ENCODE measurements around the gene BEST1. TPM values are rescaled to one million over a fixed set of nuclear protein-coding genes. Genes with fewer than 3 reads are reported as not detected.
A peak's percentile ranks its signal among the peaks of the same experiment; 100 is the strongest.

Gene BEST1
- total RNA-seq, 1 donor from 2014 or later, result 0.58 TPM

DNA sequence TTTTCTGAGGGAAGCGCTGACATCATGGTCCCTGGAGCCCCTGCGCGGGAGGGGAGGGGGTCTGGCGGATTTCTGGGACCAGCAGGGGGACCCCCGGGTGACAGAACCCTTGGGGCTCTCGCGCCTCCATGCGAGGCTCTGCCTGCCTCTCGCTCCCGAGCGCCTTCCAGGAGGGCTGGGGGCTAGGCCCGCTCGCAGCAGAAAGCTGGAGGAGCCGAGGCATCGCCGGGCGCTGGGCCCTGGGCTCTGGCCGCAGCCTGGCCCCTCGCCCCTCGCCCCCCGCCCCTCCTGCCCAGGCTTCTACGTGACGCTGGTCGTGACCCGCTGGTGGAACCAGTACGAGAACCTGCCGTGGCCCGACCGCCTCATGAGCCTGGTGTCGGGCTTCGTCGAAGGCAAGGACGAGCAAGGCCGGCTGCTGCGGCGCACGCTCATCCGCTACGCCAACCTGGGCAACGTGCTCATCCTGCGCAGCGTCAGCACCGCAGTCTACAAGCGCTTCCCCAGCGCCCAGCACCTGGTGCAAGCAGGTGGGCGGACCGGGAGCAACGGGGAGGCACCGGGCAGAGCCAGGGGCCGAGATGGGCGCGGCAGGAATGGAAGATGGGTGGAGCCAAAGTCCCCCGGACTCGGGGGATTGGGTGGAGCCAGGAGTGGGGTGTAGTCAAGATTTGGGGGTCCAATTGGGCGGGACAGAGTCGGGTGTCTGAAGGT is 5.4 kb downstream of the BEST1 start:
- Histone ChIP-seq H3K9me3 (replicated peaks) (no peaks in the 10 kb centered on the region), H3K4me3 (peak overlapping the region; percentile 63), H3K27me3 (ENCODE audit: low read depth) (peaks cover 6% of the 10 kb centered on the region), H3K36me3 (no peaks in the 10 kb centered on the region), H3K4me1 (peaks cover 19% of the 10 kb centered on the region), H3K27ac (replicated peaks) (peak overlapping the region; percentile 84)
- intact Hi-C loops (cut with micrococcal nuclease), result no loop called here
- TF ChIP-seq, protein P1, sequence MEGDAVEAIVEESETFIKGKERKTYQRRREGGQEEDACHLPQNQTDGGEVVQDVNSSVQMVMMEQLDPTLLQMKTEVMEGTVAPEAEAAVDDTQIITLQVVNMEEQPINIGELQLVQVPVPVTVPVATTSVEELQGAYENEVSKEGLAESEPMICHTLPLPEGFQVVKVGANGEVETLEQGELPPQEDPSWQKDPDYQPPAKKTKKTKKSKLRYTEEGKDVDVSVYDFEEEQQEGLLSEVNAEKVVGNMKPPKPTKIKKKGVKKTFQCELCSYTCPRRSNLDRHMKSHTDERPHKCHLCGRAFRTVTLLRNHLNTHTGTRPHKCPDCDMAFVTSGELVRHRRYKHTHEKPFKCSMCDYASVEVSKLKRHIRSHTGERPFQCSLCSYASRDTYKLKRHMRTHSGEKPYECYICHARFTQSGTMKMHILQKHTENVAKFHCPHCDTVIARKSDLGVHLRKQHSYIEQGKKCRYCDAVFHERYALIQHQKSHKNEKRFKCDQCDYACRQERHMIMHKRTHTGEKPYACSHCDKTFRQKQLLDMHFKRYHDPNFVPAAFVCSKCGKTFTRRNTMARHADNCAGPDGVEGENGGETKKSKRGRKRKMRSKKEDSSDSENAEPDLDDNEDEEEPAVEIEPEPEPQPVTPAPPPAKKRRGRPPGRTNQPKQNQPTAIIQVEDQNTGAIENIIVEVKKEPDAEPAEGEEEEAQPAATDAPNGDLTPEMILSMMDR (IDR thresholded peaks at IDR 0.05; ENCODE audit: borderline replicate concordance), result no peak
- DNase-seq, result no peak

DNA sequence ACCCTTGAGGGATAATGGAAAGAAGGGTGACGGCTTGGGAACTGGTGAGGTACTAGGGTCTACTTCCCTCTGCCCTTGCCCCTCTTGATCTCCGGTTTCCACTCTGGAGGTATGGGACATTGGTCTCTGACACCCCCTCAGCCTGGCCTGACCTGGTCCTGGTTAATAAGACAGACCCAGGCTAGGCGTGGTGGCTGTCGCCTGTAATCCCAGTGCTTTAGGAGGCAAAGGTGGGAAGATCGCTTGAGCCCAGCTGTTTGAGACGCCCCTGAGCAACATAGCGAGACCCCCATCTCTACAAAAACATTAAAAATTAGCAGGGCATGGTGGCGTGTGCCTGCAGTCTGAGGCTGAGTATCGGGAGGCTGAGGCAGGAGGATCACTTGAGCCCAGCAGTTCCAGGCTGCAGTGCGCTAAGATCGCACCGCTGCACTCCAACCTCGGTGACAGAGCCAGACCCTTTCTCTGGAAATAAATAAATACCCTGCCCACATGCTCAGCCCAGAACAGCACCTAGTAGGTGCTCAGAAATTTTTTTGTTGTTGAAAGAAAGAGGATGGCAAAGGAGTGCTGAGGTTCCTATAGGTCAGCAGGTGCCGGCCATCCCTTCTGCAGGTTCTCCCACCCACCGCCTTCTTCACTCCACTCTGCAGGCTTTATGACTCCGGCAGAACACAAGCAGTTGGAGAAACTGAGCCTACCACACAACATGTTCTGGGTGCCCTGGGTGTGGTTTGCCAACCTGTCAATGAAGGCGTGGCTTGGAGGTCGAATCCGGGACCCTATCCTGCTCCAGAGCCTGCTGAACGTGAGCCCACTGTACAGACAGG is 6.3 kb downstream of the BEST1 start:
- no peak for DNase-seq
- Histone ChIP-seq H3K4me3 (peak overlapping the region; percentile 63), H3K4me1 (peaks cover 27% of the 10 kb centered on the region), H3K9me3 (replicated peaks) (no peaks in the 10 kb centered on the region), H3K27me3 (ENCODE audit: low read depth) (peaks cover 6% of the 10 kb centered on the region), H3K36me3 (no peaks in the 10 kb centered on the region), H3K27ac (replicated peaks) (peak overlapping the region; percentile 84)
- intact Hi-C loops (cut with micrococcal nuclease), result no loop called here
- TF ChIP-seq, protein P1 (IDR thresholded peaks at IDR 0.05; ENCODE audit: borderline replicate concordance), result no peak

DNA sequence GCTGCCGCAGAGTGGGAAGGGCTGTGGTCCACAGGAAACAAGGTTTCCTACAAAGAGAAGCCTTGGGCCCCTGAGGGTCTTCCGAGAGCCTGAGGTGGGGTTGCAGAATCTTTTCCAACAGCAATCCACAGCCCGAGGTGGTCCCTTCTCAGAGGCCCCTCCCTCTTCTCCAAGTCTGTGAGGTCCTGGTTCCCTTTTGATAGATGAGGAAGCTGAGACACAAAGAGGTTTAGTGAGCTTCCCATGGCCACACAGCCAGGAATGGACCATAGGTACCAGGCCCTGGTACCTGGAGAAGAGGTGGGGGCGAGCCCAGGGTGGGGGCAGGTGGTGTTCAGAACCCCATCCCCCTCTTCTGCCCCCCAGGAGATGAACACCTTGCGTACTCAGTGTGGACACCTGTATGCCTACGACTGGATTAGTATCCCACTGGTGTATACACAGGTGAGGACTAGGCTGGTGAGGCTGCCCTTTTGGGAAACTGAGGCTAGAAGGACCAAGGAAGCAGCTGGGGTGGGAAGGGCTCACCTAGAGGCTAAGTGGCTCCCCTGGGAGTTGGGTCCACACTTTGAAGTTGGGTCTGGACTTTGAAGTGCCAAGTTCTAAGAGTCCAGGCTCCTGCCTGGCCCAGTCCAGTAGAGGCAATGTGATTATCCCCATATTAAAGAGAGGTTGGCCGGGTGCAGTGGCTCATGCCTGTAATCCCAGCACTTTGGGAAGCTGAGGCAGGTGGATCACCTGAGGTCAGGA is 7.0 kb downstream of the BEST1 start:
- Histone ChIP-seq H3K4me1 (peaks cover 35% of the 10 kb centered on the region), H3K27me3 (ENCODE audit: low read depth) (peaks cover 6% of the 10 kb centered on the region), H3K4me3 (no peak overlapping the region), H3K27ac (replicated peaks) (no peak overlapping the region), H3K9me3 (replicated peaks) (no peaks in the 10 kb centered on the region), H3K36me3 (no peaks in the 10 kb centered on the region)
- TF ChIP-seq, protein P1 (IDR thresholded peaks at IDR 0.05; ENCODE audit: borderline replicate concordance), result no peak
- DNase-seq, result no peak
- intact Hi-C loops (cut with micrococcal nuclease), result no loop called here

GRCh38 chr11:61958590-61958989 is 8.4 kb downstream of the BEST1 start:
- Histone ChIP-seq H3K4me3 (no peak overlapping the region), H3K36me3 (peaks cover 8% of the 10 kb centered on the region), H3K27ac (replicated peaks) (no peak overlapping the region), H3K9me3 (replicated peaks) (no peaks in the 10 kb centered on the region), H3K27me3 (ENCODE audit: low read depth) (peaks cover 6% of the 10 kb centered on the region), H3K4me1 (peaks cover 49% of the 10 kb centered on the region)
- intact Hi-C loops (cut with micrococcal nuclease), result no loop called here
- DNase-seq, result no peak
- TF ChIP-seq, protein P1 (IDR thresholded peaks at IDR 0.05; ENCODE audit: borderline replicate concordance), result no peak

GRCh38 chr11:61959114-61959513 is 9.0 kb downstream of the BEST1 start:
- no peak overlapping the region for H3K27ac ChIP-seq (replicated peaks)
- peaks cover 13% of the 10 kb centered on the region for H3K36me3 ChIP-seq
- TF ChIP-seq, protein P1 (IDR thresholded peaks at IDR 0.05; ENCODE audit: borderline replicate concordance), result no peak
- H3K4me1 ChIP-seq, result peaks cover 54% of the 10 kb centered on the region
- intact Hi-C loops (cut with micrococcal nuclease), result no loop called here
- H3K27me3 ChIP-seq (ENCODE audit: low read depth), result peaks cover 6% of the 10 kb centered on the region
- H3K4me3 ChIP-seq, result no peak overlapping the region
- no peak for DNase-seq
- no peaks in the 10 kb centered on the region for H3K9me3 ChIP-seq (replicated peaks)

All from left ventricle myocardium inferior (tissue), 1 donor.